Spinal cord (tissue), 10 donors: ENCODE data around the gene NOSIP. TPM values are rescaled to one million over a fixed set of nuclear protein-coding genes. Genes with fewer than 3 reads are reported as not detected.

Experiments
- DNase-seq, 6 donors: peaks; one replicate each; pipeline versions ENCODE4 v3.0.0 to v3.0.0-alpha.2; 2013 to 2015; ENCODE audit warnings: low spot score in 6 of 6, low read depth in 4 of 6
- H3K27ac ChIP-seq: one replicate; pipeline ENCODE4 v1.5.1; 2013; ENCODE audit warnings: low read depth, low read length, control low read depth
- H3K27me3 ChIP-seq: one replicate; pipeline ENCODE4 v1.6.1; 2013; ENCODE audit warnings: low read length; ENCODE audit not compliant: control insufficient read depth, insufficient read depth
- H3K36me3 ChIP-seq: one replicate; pipeline ENCODE4 v1.6.1; 2013; ENCODE audit warnings: low read length; ENCODE audit not compliant: control insufficient read depth, insufficient read depth
- H3K4me1 ChIP-seq: one replicate; pipeline ENCODE4 v1.6.1; 2013; ENCODE audit warnings: low read length; ENCODE audit not compliant: control insufficient read depth, insufficient read depth
- H3K4me3 ChIP-seq: one replicate; pipeline ENCODE4 v1.5.1; 2013; ENCODE audit warnings: low read depth, low read length, control low read depth
- H3K9me3 ChIP-seq: one replicate; pipeline ENCODE4 v1.6.1; 2013; ENCODE audit warnings: low read length; ENCODE audit not compliant: control insufficient read depth, insufficient read depth
- WGBS: methylation state at CpG from one replicate; pipeline ENCODE4 v1.1.5; 2013; ENCODE audit warnings: missing lambda C conversion rate; ENCODE audit not compliant: insufficient coverage; 5-methylcytosine and 5-hydroxymethylcytosine counted together
- polyA plus RNA-seq, 2 donors: library from polyadenylated mRNA; unstranded; fragments of 120-200 nt; gene quantifications; one replicate each; pipeline ENCODE4 v1.2.1, GENCODE V29; 2013; ENCODE audit not compliant: insufficient read length in 2 of 2
- total RNA-seq, 2 donors: library from RNA; depleted of rRNA in 1 of 2; stranded (reverse); fragments of 120-200 nt in 1 of 2; fragments of >200 nt in 1 of 2; gene quantifications; one replicate each; pipeline versions ENCODE4 v1.2.3 to v1.2.4, GENCODE V29; 2013 to 2014
- donor health status: healthy.

Gene NOSIP
- total and polyA plus RNA-seq, 4 donors: 32.2 to 86.1 (median 65.6) TPM

DNA sequence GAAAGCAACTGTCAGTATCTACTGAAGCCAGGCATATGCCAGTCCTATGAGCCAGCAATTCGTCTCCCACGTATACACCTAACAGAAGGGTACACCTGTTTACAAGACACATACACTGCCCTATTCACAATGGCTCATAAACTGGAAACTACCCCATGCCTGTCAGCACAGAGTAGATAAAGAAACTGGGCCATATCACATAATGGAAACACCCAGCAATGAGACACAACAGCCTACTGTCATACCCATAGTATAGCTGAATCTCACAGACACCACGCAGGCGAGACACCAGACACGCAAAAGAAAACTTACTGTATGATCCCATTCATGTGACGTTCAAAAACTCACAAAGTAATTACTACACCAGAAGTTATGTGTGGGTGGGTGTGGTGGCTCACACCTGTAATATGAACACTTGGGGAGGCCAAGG is 15.7 kb downstream of the NOSIP start:
- WGBS: 94% methylated on average over 2 of the region's 6 CpGs
- Histone ChIP-seq H3K27me3 (no peaks in the 10 kb centered on the region), H3K27ac (no peak overlapping the region), H3K36me3 (peaks cover 14% of the 10 kb centered on the region), H3K4me1 (peaks cover 2% of the 10 kb centered on the region), H3K9me3 (no peaks in the 10 kb centered on the region), H3K4me3 (no peak overlapping the region)
- DNase-seq: no peak

DNA sequence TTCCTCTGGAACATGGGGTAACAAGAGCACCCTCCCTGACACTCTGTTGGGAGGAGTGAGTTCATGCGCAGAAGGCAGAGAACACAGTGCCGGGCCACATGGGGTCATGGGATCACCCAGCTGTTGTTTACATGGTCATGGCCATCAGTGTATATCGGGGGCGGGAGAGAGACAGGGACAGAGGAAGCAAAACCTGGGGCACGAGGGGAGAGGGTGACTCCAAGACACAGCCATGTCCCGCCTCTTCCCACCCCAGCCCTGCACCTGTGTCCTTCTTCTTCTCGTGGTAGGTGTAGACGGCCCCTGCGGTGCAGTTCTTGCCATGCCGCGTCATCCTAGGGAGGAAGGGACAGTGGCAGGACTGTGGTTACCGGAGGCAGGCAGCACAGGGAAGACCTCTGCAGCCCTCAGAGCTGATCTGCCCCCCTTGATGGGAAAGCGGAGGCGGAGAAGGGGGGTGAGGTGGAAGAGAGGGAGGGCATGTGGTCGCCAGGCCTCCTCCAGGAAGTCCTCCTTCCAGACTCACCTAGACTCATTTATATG is 19.9 kb downstream of the NOSIP start:
- Histone ChIP-seq H3K4me1 (peaks cover 3% of the 10 kb centered on the region), H3K27ac (no peak overlapping the region), H3K9me3 (no peaks in the 10 kb centered on the region), H3K27me3 (no peaks in the 10 kb centered on the region), H3K4me3 (no peak overlapping the region), H3K36me3 (peaks cover 53% of the 10 kb centered on the region)
- WGBS: 73% methylated on average over 2 of the region's 15 CpGs
- no peak for DNase-seq

DNA sequence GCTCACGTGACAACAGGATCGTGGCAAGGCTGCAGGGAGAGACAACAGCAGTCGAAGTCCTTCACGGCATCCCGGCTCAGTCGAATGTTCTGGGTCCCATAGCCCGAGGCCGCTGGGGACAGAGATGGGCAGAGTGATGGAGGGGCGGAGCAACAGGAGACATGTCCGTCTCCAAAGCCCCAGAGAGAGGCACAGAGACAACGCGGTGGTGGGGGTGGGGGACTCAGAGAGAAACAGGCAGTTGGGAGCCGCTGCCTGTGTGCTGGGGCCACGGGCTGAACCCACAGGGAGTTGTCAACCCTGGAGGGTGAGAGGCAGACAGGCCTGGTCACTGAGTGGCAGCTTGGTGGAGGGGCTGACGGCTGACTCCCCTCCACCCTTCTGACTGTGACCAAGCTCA is 20.4 kb downstream of the NOSIP start:
- WGBS: 73% methylated on average over 13 of the region's 15 CpGs
- no peaks in the 10 kb centered on the region for H3K9me3 ChIP-seq
- no peak for DNase-seq
- peaks cover 3% of the 10 kb centered on the region for H3K4me1 ChIP-seq
- no peak overlapping the region for H3K27ac ChIP-seq
- no peak overlapping the region for H3K4me3 ChIP-seq
- H3K36me3 ChIP-seq: peaks cover 57% of the 10 kb centered on the region
- H3K27me3 ChIP-seq: no peaks in the 10 kb centered on the region

DNA sequence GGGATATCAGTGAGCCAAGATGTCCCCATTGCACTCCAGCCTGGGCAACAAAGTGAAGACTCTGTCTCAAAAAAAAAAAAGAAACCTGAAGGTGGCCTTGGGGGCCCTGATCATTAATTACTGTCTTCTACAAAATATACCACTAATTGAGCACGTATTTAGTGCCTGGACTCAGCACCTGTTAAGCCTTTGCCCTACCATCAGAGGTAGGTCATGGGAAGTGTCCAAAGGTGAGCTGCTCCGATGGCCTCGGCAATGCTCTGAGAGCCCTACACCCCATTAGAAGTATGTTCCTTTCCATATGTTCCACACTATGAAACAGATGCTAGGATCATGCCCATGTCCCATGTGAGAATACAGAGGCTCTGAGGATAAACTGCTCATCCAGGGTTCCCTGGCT is 20.9 kb downstream of the NOSIP start:
- no peaks in the 10 kb centered on the region for H3K27me3 ChIP-seq
- DNase-seq: no peak
- H3K4me3 ChIP-seq: no peak overlapping the region
- H3K9me3 ChIP-seq: no peaks in the 10 kb centered on the region
- no CpG with 5 or more reads among the region's 3 CpGs for WGBS
- H3K27ac ChIP-seq: no peak overlapping the region
- H3K36me3 ChIP-seq: peaks cover 62% of the 10 kb centered on the region
- peaks cover 3% of the 10 kb centered on the region for H3K4me1 ChIP-seq

DNA sequence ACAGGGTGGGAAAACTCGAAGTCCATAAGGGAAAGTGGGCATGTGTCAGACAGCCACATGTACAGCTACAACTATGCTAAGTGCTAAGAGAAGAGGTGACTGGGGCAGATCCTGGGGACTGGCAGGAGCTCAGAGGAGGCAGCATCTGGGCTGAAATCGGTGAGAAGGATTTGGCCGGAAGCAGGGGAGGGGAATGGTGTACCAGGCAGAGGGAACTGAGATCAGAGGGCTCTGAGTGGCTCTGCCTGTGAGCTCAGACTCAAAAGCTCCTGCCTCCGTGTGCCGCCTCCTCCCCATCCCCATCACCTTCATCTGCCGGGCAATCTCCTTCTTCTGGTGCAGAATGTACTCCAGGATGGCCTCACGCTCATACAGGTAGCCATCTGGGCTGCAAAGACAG is 21.8 kb downstream of the NOSIP start:
- 83% methylated on average over 2 of the region's 7 CpGs for WGBS
- no peak for DNase-seq
- H3K36me3 ChIP-seq: peaks cover 68% of the 10 kb centered on the region

GRCh38 chr19:49557641-49558325 is 22.6 kb downstream of the NOSIP start:
- H3K36me3 ChIP-seq: peaks cover 73% of the 10 kb centered on the region
- H3K4me1 ChIP-seq: peaks cover 3% of the 10 kb centered on the region
- no peak for DNase-seq
- no peak overlapping the region for H3K27ac ChIP-seq
- WGBS: 85% methylated on average over 13 of the region's 18 CpGs
- no peaks in the 10 kb centered on the region for H3K9me3 ChIP-seq
- H3K4me3 ChIP-seq: no peak overlapping the region
- H3K27me3 ChIP-seq: no peaks in the 10 kb centered on the region

More for the DNA sequence above, 21.8 kb downstream of the NOSIP start:
- Histone ChIP-seq H3K9me3 (no peaks in the 10 kb centered on the region), H3K4me1 (peaks cover 3% of the 10 kb centered on the region), H3K27me3 (no peaks in the 10 kb centered on the region), H3K4me3 (no peak overlapping the region), H3K27ac (no peak overlapping the region)

- H3K27me3 ChIP-seq: no peaks in the 10 kb centered on the region
- no peak overlapping the region for H3K4me3 ChIP-seq
- peaks cover 3% of the 10 kb centered on the region for H3K4me1 ChIP-seq
- DNase-seq: no peak
- peaks cover 79% of the 10 kb centered on the region for H3K36me3 ChIP-seq
- no peaks in the 10 kb centered on the region for H3K9me3 ChIP-seq
- 58% methylated on average over 56 of the region's 66 CpGs for WGBS
- H3K27ac ChIP-seq: no peak overlapping the region
Measured at GRCh38 chr19:49556412-49557398, 23.7 kb downstream of the NOSIP start.

- peak in 2 of 6 donors; percentile 75 to 78 for DNase-seq
- H3K27me3 ChIP-seq: no peaks in the 10 kb centered on the region
- no peak overlapping the region for H3K4me3 ChIP-seq
- no peak overlapping the region for H3K27ac ChIP-seq
- peaks cover 3% of the 10 kb centered on the region for H3K4me1 ChIP-seq
- 68% methylated on average over 25 of the region's 53 CpGs for WGBS
- H3K36me3 ChIP-seq: peaks cover 79% of the 10 kb centered on the region
- H3K9me3 ChIP-seq: no peaks in the 10 kb centered on the region
Measured at GRCh38 chr19:49555600-49556411, 24.6 kb downstream of the NOSIP start.

- Histone ChIP-seq H3K4me1 (peaks cover 2% of the 10 kb centered on the region), H3K9me3 (no peaks in the 10 kb centered on the region), H3K27ac (no peak overlapping the region), H3K36me3 (peaks cover 69% of the 10 kb centered on the region), H3K27me3 (no peaks in the 10 kb centered on the region), H3K4me3 (no peak overlapping the region)
- no peak for DNase-seq
- 87% methylated on average over 17 of the region's 17 CpGs for WGBS
Measured at GRCh38 chr19:49554701-49555181, 25.6 kb downstream of the NOSIP start.
